Mammary epithelial cell (primary cell): ENCODE results near the gene INPP5A.

Experiments used
- EZH2 ChIP-seq: IDR thresholded peaks from 2 replicates; pipeline ENCODE4 v1.6.1; 2012; ENCODE audit warnings: low read length, inconsistent platforms, borderline replicate concordance
- TF ChIP-seq, protein P1 (sequence below), 2 donors: IDR thresholded peaks in 1 of 2; conservative IDR thresholded peaks in 1 of 2; 2 replicates each; pipeline ENCODE4 v1.5.1; 2011 to 2012; ENCODE audit warnings: inconsistent platforms in 2 of 2, low read length in 2 of 2, mild to moderate bottlenecking in 2 of 2, control low read depth in 1 of 2, low read depth in 1 of 2; ENCODE audit not compliant: insufficient read depth in 1 of 2; ENCODE audit errors: extremely low read depth in 1 of 2

DNA sequence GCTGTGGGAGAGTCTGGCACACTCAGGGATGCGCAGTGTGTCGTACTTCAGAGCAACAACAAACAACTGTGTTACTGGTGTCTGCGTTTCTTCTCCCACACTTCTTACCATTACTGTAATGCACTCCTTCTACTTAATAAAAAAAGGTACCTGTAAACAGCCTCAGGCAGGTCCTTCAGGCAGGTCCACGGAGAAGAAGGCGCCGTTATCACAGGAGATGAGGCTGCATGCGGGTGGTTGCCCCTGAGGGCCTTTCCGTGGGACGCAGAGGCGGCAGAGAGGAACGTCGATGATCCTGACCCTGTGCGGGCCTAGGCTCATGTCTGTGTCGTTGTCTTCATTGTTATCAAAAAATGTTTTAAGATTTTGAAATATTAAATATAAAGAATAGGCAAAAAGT, 219.0 kb downstream of the INPP5A start:
- TF ChIP-seq, protein P1, sequence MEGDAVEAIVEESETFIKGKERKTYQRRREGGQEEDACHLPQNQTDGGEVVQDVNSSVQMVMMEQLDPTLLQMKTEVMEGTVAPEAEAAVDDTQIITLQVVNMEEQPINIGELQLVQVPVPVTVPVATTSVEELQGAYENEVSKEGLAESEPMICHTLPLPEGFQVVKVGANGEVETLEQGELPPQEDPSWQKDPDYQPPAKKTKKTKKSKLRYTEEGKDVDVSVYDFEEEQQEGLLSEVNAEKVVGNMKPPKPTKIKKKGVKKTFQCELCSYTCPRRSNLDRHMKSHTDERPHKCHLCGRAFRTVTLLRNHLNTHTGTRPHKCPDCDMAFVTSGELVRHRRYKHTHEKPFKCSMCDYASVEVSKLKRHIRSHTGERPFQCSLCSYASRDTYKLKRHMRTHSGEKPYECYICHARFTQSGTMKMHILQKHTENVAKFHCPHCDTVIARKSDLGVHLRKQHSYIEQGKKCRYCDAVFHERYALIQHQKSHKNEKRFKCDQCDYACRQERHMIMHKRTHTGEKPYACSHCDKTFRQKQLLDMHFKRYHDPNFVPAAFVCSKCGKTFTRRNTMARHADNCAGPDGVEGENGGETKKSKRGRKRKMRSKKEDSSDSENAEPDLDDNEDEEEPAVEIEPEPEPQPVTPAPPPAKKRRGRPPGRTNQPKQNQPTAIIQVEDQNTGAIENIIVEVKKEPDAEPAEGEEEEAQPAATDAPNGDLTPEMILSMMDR (conservative IDR thresholded peaks at IDR 0.05 in 1 of 2, IDR thresholded peaks at IDR 0.05 in 1 of 2; ENCODE audit: extremely low read depth in 1 of 2, insufficient read depth in 1 of 2, low read depth in 1 of 2, low read length in 2 of 2), result no peak
- no peak for TF ChIP-seq EZH2
